H1 (cell line): ENCODE results near the gene ZNF423. TPM values are rescaled to one million over a fixed set of nuclear protein-coding genes. Genes with fewer than 3 reads are reported as not detected.

Experiments used
- CTCF ChIA-PET: fragments of 300-600 bp; sonication (Branson Sonifier 250); formaldehyde crosslinking; loops from one replicate; lab custom pipeline; 2021; ENCODE audit not compliant: partially characterized antibody; lab: Charles Lee
- POLR2A ChIA-PET: fragments of 300-600 bp; sonication (Branson Sonifier 250); formaldehyde crosslinking; loops from one replicate; lab custom pipeline; 2021; ENCODE audit warnings: inconsistent platforms; ENCODE audit not compliant: partially characterized antibody; lab: Charles Lee
- DNase-seq, 2 experiments: peaks; one replicate each; pipeline versions ENCODE4 v3.0.0 to v3.0.0-alpha.2; 2010 to 2022; ENCODE audit warnings: low spot score in 2 of 2, low read depth in 1 of 2, mixed read lengths in 1 of 2
- FAIRE-seq: peaks from 2 replicates; lab custom pipeline; 2011; peaks lifted over from hg19 to GRCh38; lab: Jason Lieb, UNC
- H2AFZ ChIP-seq: 2 replicates; pipeline ENCODE4 v1.8.1; 2012; ENCODE audit warnings: low read length, inconsistent platforms
- H2AK5ac ChIP-seq: 2 replicates; pipeline ENCODE4 v1.6.1; 2013; ENCODE audit warnings: low read depth, low read length
- H2BK120ac ChIP-seq: replicated peaks from 2 replicates; pipeline ENCODE3; 2013; ENCODE audit warnings: low read depth, low read length, inconsistent platforms
- H2BK12ac ChIP-seq: 2 replicates; pipeline ENCODE4 v1.6.1; 2013; ENCODE audit warnings: low read depth, low read length
- H2BK15ac ChIP-seq: 2 replicates; pipeline ENCODE4 v1.6.1; 2013; ENCODE audit warnings: low read length
- H2BK20ac ChIP-seq: 2 replicates; pipeline ENCODE4 v1.6.1; 2013; ENCODE audit warnings: low read length
- H2BK5ac ChIP-seq: 2 replicates; pipeline ENCODE4 v1.6.1; 2013; ENCODE audit warnings: low read depth, low read length
- H3K14ac ChIP-seq: 2 replicates; pipeline ENCODE4 v1.6.1; 2013; ENCODE audit warnings: inconsistent platforms; ENCODE audit not compliant: insufficient read length
- H3K18ac ChIP-seq: 2 replicates; pipeline ENCODE4 v1.6.1; 2013; ENCODE audit warnings: low read length; ENCODE audit errors: extremely low read depth
- H3K23ac ChIP-seq: 2 replicates; pipeline ENCODE4 v1.6.1; 2013; ENCODE audit warnings: inconsistent platforms; ENCODE audit not compliant: insufficient read length
- H3K23me2 ChIP-seq: 2 replicates; pipeline ENCODE4 v1.6.1; 2013; ENCODE audit warnings: low read depth, low read length
- H3K27ac ChIP-seq: 2 replicates; pipeline ENCODE4 v1.6.1; 2011; ENCODE audit warnings: low read depth, low read length, inconsistent platforms
- H3K27me3 ChIP-seq, 4 experiments: replicated peaks in 1 of 4; 1 replicate in 1 of 4; 2 replicates in 3 of 4; pipeline versions ENCODE4 v1.6.1 to v1.8.1; 2011 to 2013; ENCODE audit warnings: low read length in 3 of 4, mild to moderate bottlenecking in 3 of 4, inconsistent platforms in 2 of 4, mixed read lengths in 2 of 4, moderate library complexity in 1 of 4; ENCODE audit not compliant: control insufficient read depth in 3 of 4, insufficient read depth in 3 of 4; ENCODE audit errors: extremely low read depth in 1 of 4
- H3K36me3 ChIP-seq, 4 experiments: 2 replicates each; pipeline versions ENCODE4 v1.6.1 to v1.8.1; 2011 to 2013; ENCODE audit warnings: mild to moderate bottlenecking in 4 of 4, low read length in 3 of 4, moderate library complexity in 2 of 4, control low read depth in 1 of 4, inconsistent platforms in 1 of 4; ENCODE audit not compliant: insufficient read depth in 4 of 4, control insufficient read depth in 2 of 4
- H3K4ac ChIP-seq: replicated peaks from 2 replicates; pipeline ENCODE3; 2013; ENCODE audit warnings: low read length, low read depth, mixed read lengths, inconsistent platforms; ENCODE audit not compliant: insufficient read length
- H3K4me1 ChIP-seq, 4 experiments: replicated peaks in 1 of 4; 1 replicate in 1 of 4; 2 replicates in 3 of 4; pipeline versions ENCODE4 v1.6.1 to v1.8.1; 2011 to 2013; ENCODE audit warnings: low read length in 3 of 4, inconsistent platforms in 2 of 4, mixed read lengths in 1 of 4; ENCODE audit not compliant: insufficient read depth in 4 of 4, control insufficient read depth in 3 of 4
- H3K4me2 ChIP-seq, 2 experiments: 2 replicates each; pipeline versions ENCODE4 v1.6.1 to v1.8.1; 2011 to 2013; ENCODE audit warnings: low read depth in 2 of 2, low read length in 2 of 2, control low read depth in 1 of 2, inconsistent platforms in 1 of 2, mild to moderate bottlenecking in 1 of 2; ENCODE audit not compliant: insufficient read depth in 1 of 2
- H3K4me3 ChIP-seq, 4 experiments: fragments of 200-600, 300-600 bp in 1 of 4; sonication (generic), shearing (Covaris generic), sonication (Bioruptor Twin) in 1 of 4; 2 replicates each; pipeline versions ENCODE4 v1.5.1 to v1.8.1; 2011 to 2016; ENCODE audit warnings: low read length in 4 of 4, low read depth in 3 of 4, control low read depth in 2 of 4, inconsistent platforms in 2 of 4, mild to moderate bottlenecking in 2 of 4, mixed read lengths in 1 of 4, moderate library complexity in 1 of 4; ENCODE audit not compliant: insufficient read depth in 2 of 4; ENCODE audit errors: extremely low read depth in 1 of 4
- H3K56ac ChIP-seq: replicated peaks from 2 replicates; pipeline ENCODE3; 2013; ENCODE audit warnings: low read depth, mild to moderate bottlenecking, mixed read lengths, low read length, inconsistent platforms; ENCODE audit not compliant: insufficient read length
- H3K79me1 ChIP-seq: 2 replicates; pipeline ENCODE4 v1.6.1; 2013; ENCODE audit warnings: low read depth, low read length, control low read depth
- H3K79me2 ChIP-seq, 2 experiments: 2 replicates each; pipeline versions ENCODE4 v1.6.1 to v1.8.1; 2012 to 2013; ENCODE audit warnings: low read length in 2 of 2, mild to moderate bottlenecking in 2 of 2, inconsistent platforms in 1 of 2; ENCODE audit not compliant: insufficient read depth in 2 of 2, control insufficient read depth in 1 of 2
- H3K9ac ChIP-seq, 4 experiments: replicated peaks in 1 of 4; 1 replicate in 1 of 4; 2 replicates in 3 of 4; pipeline versions ENCODE4 v1.6.1 to v1.8.1; 2011 to 2013; ENCODE audit warnings: low read depth in 3 of 4, low read length in 3 of 4, control low read depth in 2 of 4, mild to moderate bottlenecking in 2 of 4, moderate library complexity in 2 of 4, inconsistent platforms in 1 of 4; ENCODE audit errors: extremely low read depth in 1 of 4
- H3K9me3 ChIP-seq, 2 experiments: 2 replicates each; pipeline versions ENCODE4 v1.6.1 to v1.8.1; 2012 to 2013; ENCODE audit warnings: mild to moderate bottlenecking in 2 of 2, moderate library complexity in 2 of 2, control low read depth in 1 of 2, inconsistent platforms in 1 of 2, low read depth in 1 of 2, low read length in 1 of 2, mixed read lengths in 1 of 2; ENCODE audit not compliant: insufficient read depth in 2 of 2
- H4K20me1 ChIP-seq, 2 experiments: replicated peaks in 1 of 2; 2 replicates each; pipeline versions ENCODE3 to v1.8.1; 2011 to 2013; ENCODE audit warnings: inconsistent platforms in 2 of 2, low read length in 2 of 2, mild to moderate bottlenecking in 1 of 2; ENCODE audit not compliant: insufficient read depth in 2 of 2, control insufficient read depth in 1 of 2
- H4K5ac ChIP-seq: 2 replicates; pipeline ENCODE4 v1.6.1; 2013; ENCODE audit warnings: low read length, low read depth, mixed read lengths, inconsistent platforms; ENCODE audit not compliant: insufficient read length
- H4K8ac ChIP-seq: 2 replicates; pipeline ENCODE4 v1.8.0; 2013; ENCODE audit warnings: mild to moderate bottlenecking, moderate library complexity, low read length, inconsistent platforms; ENCODE audit not compliant: insufficient read depth; ENCODE audit errors: extremely low read depth
- H4K91ac ChIP-seq: replicated peaks from 2 replicates; pipeline ENCODE3; 2013; ENCODE audit warnings: low read length, mixed read lengths, inconsistent platforms; ENCODE audit not compliant: insufficient read length
- CEBPB ChIP-seq: IDR thresholded peaks from 2 replicates; pipeline ENCODE4 v1.6.1; 2012; ENCODE audit warnings: low read depth, low read length
- RNF2 ChIP-seq: fragments of 200-900, 300-1000 bp; sonication (generic); IDR thresholded peaks from 2 replicates; pipeline ENCODE4 v1.7.1; 2016; ENCODE audit warnings: borderline replicate concordance, low read depth, mild to moderate bottlenecking, antibody characterized with exemption, low read length; ENCODE audit not compliant: poor library complexity, severe bottlenecking; ENCODE audit errors: missing control alignments
- WGBS, 2 experiments: shearing (Covaris generic) in 1 of 2; methylation state at CpG; one replicate each; pipeline versions ENCODE4 v1.1.6 to v1.1.7; 2013 to 2015; ENCODE audit warnings: low lambda C conversion rate in 2 of 2, mixed read lengths in 2 of 2, inconsistent platforms in 1 of 2, low coverage in 1 of 2, missing lambda C conversion rate in 1 of 2; ENCODE audit not compliant: insufficient replicate concordance in 2 of 2, insufficient coverage in 1 of 2, insufficient read length in 1 of 2; ENCODE audit errors: extremely low coverage in 1 of 2, missing lambda C conversion rate in 1 of 2; 5-methylcytosine and 5-hydroxymethylcytosine counted together
- polyA plus RNA-seq, 7 experiments: library from polyadenylated mRNA; depleted of rRNA in 3 of 7; stranded (reverse) in 5 of 7; unstranded in 2 of 7; fragments of >200 nt in 5 of 7; fragments of 200-250 nt in 2 of 7; gene quantifications; 1 replicate in 5 of 7; 2 replicates in 1 of 7; 4 replicates in 1 of 7; pipeline versions ENCODE4 v1.2.1 to v1.2.3, GENCODE V29; 2011 to 2013; ENCODE audit warnings: missing spikeins in 2 of 7, mixed read lengths in 2 of 7
- total RNA-seq: library from RNA; stranded (reverse); fragmentation: NEBNext Ultra II Directional; extraction: Animal tissue kit (Norgen Biotek cat#: 25700); gene quantifications from 2 replicates; pipeline ENCODE4 v1.2.1, GENCODE V29; 2021

The ZNF423 gene
- total and polyA plus RNA-seq, 2 of the 8 experiments (the other 6 are each of a cell fraction or from before 2014, with no cell fraction given), result 38.2 to 52.3 TPM

DNA sequence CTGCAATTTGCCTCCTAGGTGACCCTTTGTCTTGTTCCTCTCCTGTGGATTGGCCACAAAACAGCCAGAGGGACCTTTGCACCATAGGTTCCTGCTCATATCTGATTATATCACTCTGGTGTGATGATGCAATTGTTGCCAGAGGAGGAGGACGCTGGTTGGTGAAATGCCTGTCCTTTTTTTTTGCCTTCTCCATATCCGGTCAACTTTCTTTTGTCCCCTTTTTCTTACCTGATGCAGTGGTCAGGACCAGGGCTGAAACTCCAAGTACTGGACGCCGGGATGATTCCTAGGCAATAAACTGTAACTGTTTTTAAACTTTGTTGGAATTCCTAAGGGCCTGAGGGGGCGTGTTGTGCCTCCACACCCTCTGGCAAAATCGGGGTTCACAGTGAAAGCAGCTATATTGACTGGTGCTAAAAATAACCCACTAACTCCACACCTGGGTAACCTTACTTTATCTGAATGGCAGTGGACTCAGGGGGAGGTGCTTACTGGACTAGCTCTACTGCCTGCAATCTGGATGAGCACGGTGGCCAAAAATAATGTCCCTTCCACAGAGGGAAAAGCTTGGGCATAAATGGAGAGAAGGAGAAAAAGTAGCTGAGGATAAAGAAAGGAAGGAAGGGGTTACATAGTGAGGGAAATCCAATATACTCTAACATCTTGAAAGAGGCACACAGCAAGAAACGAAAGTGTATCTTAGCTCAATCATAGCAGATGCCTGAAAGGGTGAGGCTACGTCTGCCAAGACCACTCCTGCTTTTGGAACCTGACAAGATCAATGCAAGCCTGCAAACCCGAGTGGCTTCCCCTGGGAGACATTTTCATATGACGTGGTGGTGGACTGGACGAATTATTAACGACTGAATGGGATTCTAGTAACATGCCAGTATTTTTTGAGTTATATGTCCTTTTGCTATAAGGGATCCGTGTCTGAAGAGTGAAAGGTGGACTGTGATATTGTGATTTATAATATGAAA, 28.4 kb upstream of the ZNF423 start:
- CTCF ChIA-PET, result interaction anchor here (0.8 to 12.7 kb wide), 7 partner anchors 8 to 138 kb away, joined by 3 to 99 read pairs (median 8); no protein-coding TSS in a partner anchor
- 0 out of 2 replicates have a peak overlapping the region, but pooled peaks have one; percentile 25 for H2AFZ ChIP-seq

More for the DNA sequence above, 28.4 kb upstream of the ZNF423 start:
- Histone ChIP-seq H4K5ac (no peak overlapping the region), H3K23ac (no peak overlapping the region), H3K9ac (no peak overlapping the region), H3K4me3 (no peak overlapping the region), H4K91ac (peak overlapping the region; percentile 7), H4K8ac (no peak overlapping the region), H3K56ac (no peak overlapping the region), H2AK5ac (no peak overlapping the region), H3K4me1 (peaks cover 0 to 13% (median 6%) of the 10 kb centered on the region in 4 experiments; a peak in 5 of 7 replicates), H3K4me2 (0 out of 4 replicates have a peak overlapping the region, but pooled peaks of 1 of the 2 experiments have one; percentile 20), H2BK120ac (no peak overlapping the region), H3K27me3 (no peaks in the 10 kb centered on the region), H2BK5ac (peak overlapping the region; percentile 35; the same call in 1 of the 2 replicates), H3K27ac (no peak overlapping the region), H2BK20ac (peak overlapping the region; percentile 66; the same call in 1 of the 2 replicates), H2BK15ac (0 out of 2 replicates have a peak overlapping the region, but pooled peaks have one; percentile 31), H3K9me3 (no peaks in the 10 kb centered on the region), H3K36me3 (no peaks in the 10 kb centered on the region), H3K79me2 (no peaks in the 10 kb centered on the region), H3K18ac (peak overlapping the region; percentile 24), H3K4ac (no peak overlapping the region), H2BK12ac (no peak overlapping the region), H3K14ac (no peak overlapping the region), H3K23me2 (no peaks in the 10 kb centered on the region), H4K20me1 (no peaks in the 10 kb centered on the region), H3K79me1 (no peaks in the 10 kb centered on the region)
- DNase-seq (no peak), FAIRE-seq (no peak)
- POLR2A ChIA-PET, result interaction anchor here (0.6 kb wide), 1 partner anchor 603 kb away, joined by 3 read pairs; no protein-coding TSS in a partner anchor
- 82% methylated on average over 14 of the region's 14 CpGs; no CpG with 5 or more reads in 1 of the 2 experiments for WGBS, 2 experiments
- TF ChIP-seq CEBPB (peak; percentile 71; the same call in 1 of the 2 replicates), RNF2 (no peak)
